ENCODE results near the gene SNRPD3.
"Not testable (repeated sequence)": the region's sequence is repeated elsewhere in the genome, so short reads cannot be mapped to it uniquely, and the experiment has no call there.

SNRPD3 gene

GRCh38 chr22:24555165-24556039 is at the start of gene SNRPD3:
Gene SNRPD3, plus strand, starts transcription at chr22:24555999. Its CDS starts 1,676 bp downstream, at chr22:24557675.
- peak; percentile 100 for DNase-seq (ENCODE audit: low spot score)

- DNase-seq (ENCODE audit: low spot score), result no peak
Measured at GRCh38 chr22:24506802-24507438, 48.9 kb upstream of the SNRPD3 start.

GRCh38 chr22:24507716-24508115 is 48.1 kb upstream of the SNRPD3 start:
- DNase-seq (ENCODE audit: low spot score), result no peak

- DNase-seq (ENCODE audit: low spot score), result peak; percentile 24
Measured at GRCh38 chr22:24510637-24511625, 44.9 kb upstream of the SNRPD3 start.

- no peak for DNase-seq (ENCODE audit: low spot score)
Measured at GRCh38 chr22:24512043-24512442, 43.8 kb upstream of the SNRPD3 start.

- DNase-seq (ENCODE audit: low spot score), result no peak
Measured at GRCh38 chr22:24513378-24514240, 42.2 kb upstream of the SNRPD3 start.

- no peak for DNase-seq (ENCODE audit: low spot score)
Measured at GRCh38 chr22:24514241-24515026, 41.4 kb upstream of the SNRPD3 start.

GRCh38 chr22:24515027-24515338 is 40.8 kb upstream of the SNRPD3 start:
- DNase-seq (ENCODE audit: low spot score), result no peak

- DNase-seq (ENCODE audit: low spot score), result peak; percentile 85
Measured at GRCh38 chr22:24516301-24516737, 39.5 kb upstream of the SNRPD3 start.

GRCh38 chr22:24517446-24517845 is 38.4 kb upstream of the SNRPD3 start:
- DNase-seq (ENCODE audit: low spot score), result no peak

GRCh38 chr22:24518228-24518627 is 37.6 kb upstream of the SNRPD3 start:
- DNase-seq (ENCODE audit: low spot score), result no peak

- no peak for DNase-seq (ENCODE audit: low spot score)
Measured at GRCh38 chr22:24518771-24519485, 36.9 kb upstream of the SNRPD3 start.

GRCh38 chr22:24519496-24519895 is 36.3 kb upstream of the SNRPD3 start:
- no peak for DNase-seq (ENCODE audit: low spot score)

GRCh38 chr22:24521791-24522245 is 34.0 kb upstream of the SNRPD3 start:
- peak; percentile 32 for DNase-seq (ENCODE audit: low spot score)

GRCh38 chr22:24523873-24524272 is 31.9 kb upstream of the SNRPD3 start:
- DNase-seq (ENCODE audit: low spot score), result no peak

- peak; percentile 78 for DNase-seq (ENCODE audit: low spot score)
Measured at GRCh38 chr22:24525416-24526037, 30.3 kb upstream of the SNRPD3 start.

GRCh38 chr22:24526191-24526590 is 29.6 kb upstream of the SNRPD3 start:
- no peak for DNase-seq (ENCODE audit: low spot score)

GRCh38 chr22:24529898-24530297 is 25.9 kb upstream of the SNRPD3 start:
- no peak for DNase-seq (ENCODE audit: low spot score)

GRCh38 chr22:24530968-24531367 is 24.8 kb upstream of the SNRPD3 start:
- DNase-seq (ENCODE audit: low spot score), result not testable (repeated sequence)

Measured in AG08396 (cell line).